HUES48 (cell line): Measurements from ENCODE around the gene SNX24.
A peak's percentile ranks its signal among the peaks of the same experiment; 100 is the strongest.
"Not testable (repeated sequence)": the region's sequence is repeated elsewhere in the genome, so short reads cannot be mapped to it uniquely, and the experiment has no call there.

Source experiments
- H3K27ac ChIP-seq: one replicate; pipeline ENCODE4 v1.7.0; 2013; ENCODE audit warnings: low read depth, low read length, inconsistent platforms
- H3K27me3 ChIP-seq: 2 replicates; pipeline ENCODE4 v1.6.1; 2013; ENCODE audit warnings: mild to moderate bottlenecking, low read length; ENCODE audit not compliant: control insufficient read depth, insufficient read depth
- H3K36me3 ChIP-seq: 2 replicates; pipeline ENCODE4 v1.6.1; 2013; ENCODE audit warnings: low read length; ENCODE audit not compliant: control insufficient read depth, insufficient read depth
- H3K4me1 ChIP-seq: 2 replicates; pipeline ENCODE4 v1.6.1; 2013; ENCODE audit warnings: mild to moderate bottlenecking, low read length; ENCODE audit not compliant: control insufficient read depth, insufficient read depth
- H3K4me3 ChIP-seq: 2 replicates; pipeline ENCODE4 v1.5.1; 2013; ENCODE audit warnings: mild to moderate bottlenecking, low read depth, low read length
- H3K9ac ChIP-seq: 2 replicates; pipeline ENCODE4 v1.6.1; 2013; ENCODE audit warnings: mild to moderate bottlenecking, low read depth, low read length, moderate library complexity
- H3K9me3 ChIP-seq: 2 replicates; pipeline ENCODE4 v1.6.1; 2013; ENCODE audit warnings: low read length; ENCODE audit not compliant: control insufficient read depth, insufficient read depth

Gene SNX24

DNA sequence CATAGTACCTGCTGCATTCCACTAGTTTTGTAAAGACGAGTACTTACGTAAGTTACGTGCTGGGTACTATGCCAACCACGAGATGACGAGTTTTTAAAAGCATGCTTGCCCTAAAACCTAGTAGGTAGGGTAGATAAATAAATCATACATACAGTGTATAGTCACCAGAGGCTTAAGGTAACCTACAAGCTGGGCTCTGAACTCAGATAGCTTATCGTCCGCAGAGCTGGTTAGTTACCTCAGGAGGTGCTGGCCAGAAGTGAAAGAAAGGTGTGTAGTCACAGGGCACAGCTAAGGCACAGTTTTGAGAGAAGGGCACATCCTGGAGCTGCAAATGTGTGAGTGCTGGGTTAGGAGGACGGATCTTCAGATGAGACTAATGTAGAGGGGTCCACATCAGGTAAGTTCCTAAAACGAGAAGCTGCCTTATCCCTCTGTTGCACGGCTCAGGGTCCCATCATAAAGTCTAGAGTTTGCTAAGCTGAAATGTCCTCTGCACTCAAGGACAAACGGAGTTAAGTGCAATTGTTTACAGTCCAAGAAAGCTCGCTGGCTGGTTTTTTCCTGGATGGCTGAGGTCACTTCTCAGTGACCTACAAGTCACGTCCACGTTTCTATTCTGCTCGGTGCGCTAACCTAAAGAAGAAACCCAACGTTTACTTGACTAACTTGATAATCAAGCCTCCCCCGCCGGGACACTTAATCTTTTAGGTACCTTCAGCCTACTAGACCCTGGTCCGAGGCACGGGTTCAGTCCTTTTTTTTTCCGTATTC, 1.1 kb upstream of the SNX24 start:
- Histone ChIP-seq H3K27me3 (peaks cover 8% of the 10 kb centered on the region), H3K9ac (no peak overlapping the region), H3K27ac (peak overlapping the region; percentile 87), H3K4me1 (peaks cover 20% of the 10 kb centered on the region), H3K36me3 (no peaks in the 10 kb centered on the region), H3K4me3 (peak overlapping the region; percentile 78), H3K9me3 (no peaks in the 10 kb centered on the region)

DNA sequence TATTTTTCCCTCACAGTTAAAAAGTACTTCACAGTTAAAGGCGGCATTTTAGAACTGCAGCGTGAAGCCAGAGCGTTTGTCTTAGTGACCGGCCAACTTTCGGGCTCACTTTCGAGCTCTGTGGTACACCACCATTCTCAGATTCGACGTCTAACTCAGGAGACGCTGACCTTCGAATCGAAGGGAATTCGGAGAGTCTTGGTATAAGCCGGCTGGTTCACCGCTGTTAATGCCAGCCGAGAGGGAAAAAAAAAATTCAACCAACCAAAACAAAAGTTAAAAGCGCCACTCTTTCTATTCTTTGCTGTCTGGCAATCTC, 544 bp upstream of the SNX24 start:
- Histone ChIP-seq H3K27ac (peak overlapping the region; percentile 87), H3K27me3 (peaks cover 8% of the 10 kb centered on the region), H3K4me3 (peak overlapping the region; percentile 78), H3K4me1 (peaks cover 24% of the 10 kb centered on the region), H3K9me3 (no peaks in the 10 kb centered on the region), H3K36me3 (no peaks in the 10 kb centered on the region), H3K9ac (peak overlapping the region; percentile 46)

DNA sequence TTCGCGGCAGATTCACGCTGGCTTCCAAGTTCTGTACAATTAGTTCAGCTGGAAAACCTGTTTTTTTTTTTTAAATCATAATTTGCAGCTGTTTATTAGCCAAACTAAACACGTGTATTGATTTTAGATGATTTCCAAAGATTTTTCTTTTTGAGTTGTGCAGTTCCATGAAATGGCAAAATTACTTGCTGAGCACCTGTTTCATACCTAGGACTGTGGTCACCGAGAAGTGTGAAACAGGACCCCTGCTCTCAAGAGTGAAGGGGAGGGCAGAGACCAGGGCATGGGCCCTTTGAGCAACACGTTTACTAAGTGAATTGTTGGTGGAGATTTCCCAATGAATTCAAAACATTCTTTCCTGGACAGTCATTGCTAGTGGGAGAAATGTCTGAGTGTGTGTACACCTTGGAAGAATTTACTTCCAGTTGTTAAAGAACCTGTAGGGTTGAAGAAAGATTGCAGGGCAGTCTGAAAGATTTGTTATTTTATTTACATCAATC, 688 bp downstream of the SNX24 start:
- Histone ChIP-seq H3K27ac (peak overlapping the region; percentile 87), H3K9ac (peak overlapping the region; percentile 46; the same call in 1 of the 2 replicates), H3K9me3 (no peaks in the 10 kb centered on the region)

DNA sequence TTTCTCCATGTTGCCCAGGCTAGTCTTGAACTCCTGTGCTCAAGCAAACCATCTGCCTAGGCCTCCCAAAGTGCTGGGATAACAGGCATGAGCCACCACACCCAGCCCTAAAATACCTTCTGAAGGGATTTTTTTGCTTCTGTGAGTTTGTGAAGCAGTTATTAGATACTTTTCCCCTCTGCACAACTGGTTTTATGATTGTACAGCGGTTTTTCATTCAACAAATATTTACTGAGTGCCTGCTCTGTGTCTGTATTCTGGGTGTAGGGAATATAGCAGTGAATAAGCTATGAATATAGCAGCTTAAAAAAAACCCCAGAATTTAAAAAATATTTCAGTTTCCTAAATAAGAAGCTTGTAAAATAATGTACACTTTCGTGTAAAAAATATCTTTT, 2.3 kb downstream of the SNX24 start:
- no peak overlapping the region for H3K4me3 ChIP-seq
- peaks cover 24% of the 10 kb centered on the region for H3K4me1 ChIP-seq
- H3K9ac ChIP-seq, result no peak overlapping the region
- H3K27ac ChIP-seq, result no peak overlapping the region
- no peaks in the 10 kb centered on the region for H3K9me3 ChIP-seq
- peaks cover 8% of the 10 kb centered on the region for H3K27me3 ChIP-seq
- no peaks in the 10 kb centered on the region for H3K36me3 ChIP-seq

More for the DNA sequence above, 688 bp downstream of the SNX24 start:
- Histone ChIP-seq H3K36me3 (no peaks in the 10 kb centered on the region), H3K4me1 (peaks cover 24% of the 10 kb centered on the region), H3K27me3 (peaks cover 8% of the 10 kb centered on the region), H3K4me3 (peak overlapping the region; percentile 78)

DNA sequence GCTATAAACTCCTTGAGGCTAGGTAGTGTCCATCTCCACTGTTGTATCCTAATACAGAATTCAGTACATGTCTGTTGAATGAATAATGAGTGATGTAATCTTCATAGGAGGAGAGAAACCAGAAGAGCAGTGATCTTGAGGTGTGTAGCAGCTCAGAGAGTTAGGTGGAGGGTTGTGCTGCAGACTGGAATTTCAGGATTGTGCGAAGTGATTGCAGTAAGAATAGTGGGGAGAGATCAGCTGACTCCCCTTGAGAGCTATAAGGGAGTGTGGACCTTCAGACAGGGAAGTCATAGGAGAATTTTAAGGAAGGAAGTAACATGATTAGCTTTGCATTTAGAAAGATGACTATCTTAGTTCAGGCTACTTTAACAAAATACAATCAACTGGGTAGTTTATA, 4.4 kb downstream of the SNX24 start:
- Histone ChIP-seq H3K27ac (no peak overlapping the region), H3K9ac (no peak overlapping the region), H3K27me3 (no peaks in the 10 kb centered on the region), H3K36me3 (no peaks in the 10 kb centered on the region), H3K9me3 (no peaks in the 10 kb centered on the region), H3K4me1 (peaks cover 20% of the 10 kb centered on the region), H3K4me3 (no peak overlapping the region)

DNA sequence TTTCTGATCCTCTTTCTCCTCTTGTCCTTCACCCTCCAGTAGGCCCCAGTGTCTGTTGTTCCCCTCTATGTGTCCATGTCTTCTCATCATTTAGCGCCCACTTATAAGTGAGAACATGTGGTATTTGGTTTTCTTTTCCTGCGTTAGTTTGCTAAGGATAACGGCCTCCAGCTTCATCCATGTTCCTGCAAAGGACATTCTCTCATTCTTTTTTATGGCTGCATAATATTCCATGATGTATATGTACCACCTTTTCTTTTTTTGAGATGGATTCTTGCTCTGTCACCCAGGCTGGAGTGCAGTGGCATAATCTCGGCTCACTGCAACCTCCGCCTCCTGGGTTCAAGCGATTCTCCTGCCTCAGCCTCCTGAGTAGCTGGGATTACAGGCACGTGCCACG, 12.1 kb downstream of the SNX24 start:
- peaks cover 14% of the 10 kb centered on the region; the same call in 1 of the 2 replicates for H3K4me1 ChIP-seq
- not testable (repeated sequence) for H3K27ac ChIP-seq, H3K9me3 ChIP-seq, H3K27me3 ChIP-seq, H3K4me3 ChIP-seq, H3K9ac ChIP-seq, H3K36me3 ChIP-seq

DNA sequence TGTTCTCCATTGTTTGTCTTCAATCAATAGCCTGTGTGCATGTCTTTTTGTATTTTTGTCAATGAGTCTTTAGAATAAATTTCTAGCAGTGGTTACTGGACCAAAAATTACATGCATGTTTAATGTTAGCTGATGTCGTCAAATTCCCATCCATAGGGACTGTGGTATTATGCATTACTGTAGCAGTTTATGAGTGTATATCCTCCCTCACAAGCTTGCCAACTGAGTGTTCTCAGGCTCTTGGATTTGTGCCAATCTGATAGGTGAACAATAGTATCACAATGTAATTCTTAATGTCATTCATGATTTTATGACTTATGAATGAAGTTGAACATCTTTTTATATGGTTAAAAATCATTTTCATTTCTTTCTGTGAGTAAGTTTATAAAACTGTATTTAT, 13.0 kb downstream of the SNX24 start:
- Histone ChIP-seq H3K36me3 (no peaks in the 10 kb centered on the region), H3K4me1 (peaks cover 14% of the 10 kb centered on the region; the same call in 1 of the 2 replicates), H3K27me3 (no peaks in the 10 kb centered on the region), H3K4me3 (no peak overlapping the region), H3K9me3 (no peaks in the 10 kb centered on the region), H3K27ac (no peak overlapping the region), H3K9ac (no peak overlapping the region)

DNA sequence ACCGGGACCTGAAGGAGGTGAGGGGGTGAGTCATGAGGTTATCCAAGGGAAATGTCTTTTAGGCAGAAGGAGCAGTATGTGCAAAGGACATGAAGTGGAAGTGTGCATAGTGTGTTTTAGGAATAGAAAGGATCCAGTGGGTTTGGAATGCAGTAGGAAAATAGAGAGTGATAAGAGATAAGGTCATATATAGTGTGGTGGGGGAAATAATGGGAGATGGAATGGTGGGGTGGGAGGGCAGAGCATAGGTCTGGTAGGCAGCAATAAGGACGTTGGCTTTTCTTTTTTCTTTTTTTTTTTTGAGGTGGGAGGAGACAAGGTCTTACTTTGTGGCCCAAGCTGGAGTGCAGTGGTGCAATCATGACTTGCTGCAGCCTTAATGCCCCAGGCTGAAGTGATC, 17.8 kb downstream of the SNX24 start:
- H3K9me3 ChIP-seq, result no peaks in the 10 kb centered on the region
- H3K27me3 ChIP-seq, result no peaks in the 10 kb centered on the region
- no peak overlapping the region for H3K4me3 ChIP-seq
- no peaks in the 10 kb centered on the region for H3K36me3 ChIP-seq
- H3K4me1 ChIP-seq, result peaks cover 19% of the 10 kb centered on the region; the same call in 1 of the 2 replicates
- no peak overlapping the region for H3K9ac ChIP-seq
- H3K27ac ChIP-seq, result no peak overlapping the region

DNA sequence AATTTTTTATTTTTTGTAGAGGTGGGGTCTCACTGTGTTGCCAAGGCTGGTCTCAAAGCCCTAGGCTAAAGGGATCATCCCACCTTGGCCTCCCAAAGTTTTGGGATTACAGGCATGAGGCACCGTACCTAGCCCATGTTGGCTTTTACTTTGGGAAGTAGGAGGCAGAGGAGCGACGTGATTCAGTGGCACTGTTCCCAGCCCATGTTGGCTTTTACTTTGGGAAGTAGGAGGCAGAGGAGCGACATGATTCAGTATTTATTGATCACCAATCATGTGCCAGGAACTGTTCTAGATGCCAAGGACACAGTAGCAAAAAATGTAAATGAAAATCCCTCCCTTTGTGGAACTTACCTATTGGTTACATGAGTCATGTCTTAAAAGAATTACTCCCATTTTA, 18.3 kb downstream of the SNX24 start:
- Histone ChIP-seq H3K9ac (no peak overlapping the region), H3K27ac (no peak overlapping the region), H3K4me1 (peaks cover 20% of the 10 kb centered on the region; the same call in 1 of the 2 replicates), H3K27me3 (no peaks in the 10 kb centered on the region), H3K36me3 (no peaks in the 10 kb centered on the region), H3K9me3 (no peaks in the 10 kb centered on the region), H3K4me3 (no peak overlapping the region)

DNA sequence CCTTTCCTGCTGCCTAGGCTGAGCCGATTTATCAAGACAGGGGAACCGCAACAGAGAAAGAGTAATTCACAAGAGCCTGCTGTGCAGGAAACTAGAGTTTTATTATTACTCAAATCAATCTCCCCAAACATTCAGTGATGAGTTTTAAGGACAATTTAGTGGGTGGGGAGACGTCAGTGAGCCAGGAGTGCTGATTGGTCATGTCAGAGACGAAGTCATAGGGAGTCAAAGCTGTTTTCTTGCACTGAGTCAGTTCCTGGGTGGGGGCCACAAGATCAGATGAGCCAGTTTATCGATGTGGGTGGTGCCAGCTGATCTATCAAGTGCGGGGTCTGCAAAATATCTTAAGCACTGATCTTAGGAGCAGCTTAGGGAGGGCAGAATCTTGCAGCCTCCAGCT, 19.0 kb downstream of the SNX24 start:
- Histone ChIP-seq H3K27me3 (no peaks in the 10 kb centered on the region), H3K9ac (no peak overlapping the region), H3K9me3 (no peaks in the 10 kb centered on the region)

DNA sequence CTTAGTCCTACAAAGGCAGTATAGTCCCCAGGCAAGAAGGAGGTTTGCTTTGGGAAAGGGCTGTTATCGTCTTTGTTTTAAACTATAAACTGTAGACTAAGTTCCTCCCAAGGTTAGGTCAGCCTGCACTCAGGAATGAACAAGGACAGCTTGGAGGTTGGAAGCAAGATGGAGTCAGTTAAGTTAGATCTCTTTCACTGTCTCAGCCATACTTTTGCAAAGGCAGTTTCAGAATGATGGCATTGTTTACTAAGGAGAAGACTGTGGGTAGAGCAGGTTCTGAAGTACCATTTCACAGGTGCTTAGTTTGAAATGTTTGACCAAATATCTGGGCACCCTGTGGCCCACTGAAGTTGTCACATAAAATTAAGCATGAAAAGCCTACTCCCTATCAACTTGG, 19.4 kb downstream of the SNX24 start:
- Histone ChIP-seq H3K9me3 (no peaks in the 10 kb centered on the region), H3K36me3 (no peaks in the 10 kb centered on the region), H3K27me3 (no peaks in the 10 kb centered on the region), H3K27ac (no peak overlapping the region), H3K9ac (no peak overlapping the region), H3K4me3 (no peak overlapping the region), H3K4me1 (peaks cover 27% of the 10 kb centered on the region)

More for the DNA sequence above, 19.0 kb downstream of the SNX24 start:
- Histone ChIP-seq H3K36me3 (no peaks in the 10 kb centered on the region), H3K4me3 (no peak overlapping the region), H3K4me1 (peaks cover 27% of the 10 kb centered on the region), H3K27ac (no peak overlapping the region)
